KMS-11 (cell line): ENCODE results near the gene XIRP1.

Experiments
- H2AFZ ChIP-seq: fragments of 200-600 bp; sonication (generic); 2 replicates; pipeline ENCODE4 v1.6.1; 2016; ENCODE audit warnings: antibody characterized with exemption, mixed run types, low read depth
- H3K27ac ChIP-seq: fragments of 200-600 bp; sonication (generic); 2 replicates; pipeline ENCODE4 v1.6.1; 2016; ENCODE audit warnings: mild to moderate bottlenecking, mixed run types
- H3K27me3 ChIP-seq: fragments of 200-600 bp; sonication (generic); 2 replicates; pipeline ENCODE4 v1.6.1; 2017; ENCODE audit warnings: mild to moderate bottlenecking, low read depth, mixed run types, moderate library complexity; ENCODE audit not compliant: insufficient read depth
- H3K36me3 ChIP-seq: fragments of 200-600 bp; sonication (generic); 2 replicates; pipeline ENCODE4 v1.6.1; 2017; ENCODE audit warnings: mild to moderate bottlenecking, mixed run types; ENCODE audit not compliant: insufficient read depth
- H3K4me1 ChIP-seq: fragments of 200-600 bp; sonication (generic); 2 replicates; pipeline ENCODE4 v1.6.1; 2016; ENCODE audit warnings: mild to moderate bottlenecking, low read depth, mixed run types; ENCODE audit not compliant: poor library complexity, severe bottlenecking
- H3K4me2 ChIP-seq: fragments of 200-600 bp; sonication (generic); 2 replicates; pipeline ENCODE4 v1.7.0; 2016; ENCODE audit warnings: mild to moderate bottlenecking, mixed run types
- H3K4me3 ChIP-seq: fragments of 200-600 bp; sonication (generic); IDR thresholded peaks from 2 replicates; pipeline ENCODE4 v1.6.1; 2017; ENCODE audit warnings: low read depth, low read length, mixed read lengths; ENCODE audit not compliant: insufficient read depth
- H3K79me2 ChIP-seq: fragments of 200-600 bp; sonication (generic); 2 replicates; pipeline ENCODE4 v1.6.1; 2016; ENCODE audit warnings: low read depth, mixed run types; ENCODE audit not compliant: insufficient read depth
- H3K9ac ChIP-seq: fragments of 200-600 bp; sonication (generic); 2 replicates; pipeline ENCODE4 v1.6.1; 2016; ENCODE audit warnings: mild to moderate bottlenecking, mixed run types
- H4K20me1 ChIP-seq: fragments of 200-600 bp; sonication (generic); 2 replicates; pipeline ENCODE4 v1.6.1; 2016; ENCODE audit warnings: mild to moderate bottlenecking, mixed run types; ENCODE audit not compliant: insufficient read depth
- CTCF ChIP-seq: fragments of 200-600 bp; sonication (generic); conservative IDR thresholded peaks from 2 replicates; pipeline ENCODE4 v1.6.1; 2017; ENCODE audit warnings: low read depth, mild to moderate bottlenecking, antibody characterized with exemption, low read length, moderate library complexity, mixed read lengths

The XIRP1 gene

GRCh38 chr3:39165518-39165917 lies 26.9 kb downstream of the XIRP1 start:
- Histone ChIP-seq H3K79me2 (no peaks in the 10 kb centered on the region), H3K4me1 (peaks cover 3% of the 10 kb centered on the region), H3K36me3 (no peaks in the 10 kb centered on the region), H3K27me3 (no peaks in the 10 kb centered on the region), H4K20me1 (no peaks in the 10 kb centered on the region), H3K4me3 (no peak overlapping the region), H3K9ac (no peak overlapping the region), H3K27ac (no peak overlapping the region), H3K4me2 (no peak overlapping the region), H2AFZ (no peak overlapping the region)
- no peak for TF ChIP-seq CTCF

DNA sequence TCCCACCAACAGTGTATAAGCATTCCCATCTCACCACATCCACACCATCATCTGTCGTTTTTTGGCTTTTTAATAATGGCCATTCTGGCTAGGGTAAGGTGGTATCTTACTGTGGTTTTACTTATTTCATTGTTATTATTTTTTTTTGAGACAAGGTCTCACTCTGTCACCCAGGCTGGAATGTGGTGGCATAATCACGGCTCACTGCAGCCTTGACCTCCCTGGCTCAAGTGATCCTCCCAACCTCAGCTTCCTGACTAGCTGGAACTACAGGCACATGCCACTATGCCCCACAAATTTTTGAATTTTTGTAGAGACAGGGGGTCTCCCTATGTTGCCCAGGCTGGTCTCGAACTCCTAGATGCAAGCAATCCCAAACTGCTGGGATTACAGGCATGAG lies 28.0 kb downstream of the XIRP1 start:
- H3K36me3 ChIP-seq: no peaks in the 10 kb centered on the region
- H3K4me1 ChIP-seq: peaks cover 3% of the 10 kb centered on the region
- no peaks in the 10 kb centered on the region for H3K79me2 ChIP-seq
- H3K4me3 ChIP-seq: no peak overlapping the region
- H3K27me3 ChIP-seq: no peaks in the 10 kb centered on the region
- no peak overlapping the region for H3K9ac ChIP-seq
- no peak for TF ChIP-seq CTCF
- H3K27ac ChIP-seq: no peak overlapping the region
- H2AFZ ChIP-seq: no peak overlapping the region
- H3K4me2 ChIP-seq: no peak overlapping the region
- no peaks in the 10 kb centered on the region for H4K20me1 ChIP-seq

DNA sequence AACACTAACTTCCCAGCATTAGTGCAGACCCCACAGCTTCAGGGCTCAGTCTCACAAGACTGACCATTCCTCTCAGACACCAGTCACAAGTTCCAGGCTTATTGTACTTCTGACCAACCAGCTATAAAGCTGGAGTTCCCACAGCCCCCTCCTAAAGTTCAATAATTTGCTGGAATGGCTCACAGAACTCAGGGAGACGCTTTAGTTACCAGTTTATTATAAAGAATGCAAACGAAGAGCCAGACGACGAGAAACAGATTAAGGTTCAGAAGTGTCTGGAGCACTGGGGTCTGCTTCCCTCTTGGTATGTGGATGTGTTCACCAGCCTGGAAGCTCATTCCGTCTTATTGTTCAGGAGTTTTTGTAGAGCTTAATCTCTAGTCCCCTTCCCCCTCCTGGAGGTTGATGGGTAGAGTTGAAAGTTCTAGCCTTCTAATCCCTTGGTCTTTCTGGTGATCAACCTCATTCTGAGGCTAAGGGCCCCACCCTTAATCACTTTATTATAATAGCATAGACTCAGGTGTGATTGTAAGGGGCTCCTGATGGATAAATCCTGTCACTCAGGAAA lies 34.2 kb downstream of the XIRP1 start:
- Histone ChIP-seq H3K4me1 (no peaks in the 10 kb centered on the region), H3K4me2 (no peak overlapping the region), H2AFZ (no peak overlapping the region), H3K4me3 (no peak overlapping the region), H4K20me1 (no peaks in the 10 kb centered on the region), H3K27me3 (no peaks in the 10 kb centered on the region), H3K9ac (no peak overlapping the region), H3K79me2 (no peaks in the 10 kb centered on the region), H3K36me3 (no peaks in the 10 kb centered on the region), H3K27ac (no peak overlapping the region)
- no peak for TF ChIP-seq CTCF

- Histone ChIP-seq H3K27ac (no peak overlapping the region), H3K4me1 (no peaks in the 10 kb centered on the region), H3K4me2 (no peak overlapping the region), H4K20me1 (no peaks in the 10 kb centered on the region), H3K36me3 (no peaks in the 10 kb centered on the region), H3K4me3 (no peak overlapping the region), H3K27me3 (no peaks in the 10 kb centered on the region), H3K9ac (no peak overlapping the region), H3K79me2 (no peaks in the 10 kb centered on the region), H2AFZ (no peak overlapping the region)
- no peak for TF ChIP-seq CTCF
Measured at GRCh38 chr3:39157359-39157758, 35.0 kb downstream of the XIRP1 start.
